ENCODE measurements around the gene CHAD. TPM values are rescaled to one million over a fixed set of nuclear protein-coding genes. Genes with fewer than 3 reads are reported as not detected.

CHAD gene
- total and polyA plus RNA-seq, 2 of the 13 experiments (the other 11 are each of a cell fraction or from before 2014, with no cell fraction given), result 1.4 TPM; not detected in 1

GRCh38 chr17:50432125-50432762 lies 36.4 kb downstream of the CHAD start:
- DNase-seq (ENCODE audit: low spot score) (no peak), FAIRE-seq (no peak), ATAC-seq (no peak)
- Histone ChIP-seq H3K9ac (ENCODE audit: insufficient read depth, low read depth, low read length) (no peak overlapping the region), H3K4me3 (replicated peaks in 1 of 3; ENCODE audit: insufficient read depth in 1 of 3, low read depth in 2 of 3, low read length in 3 of 3) (no peak overlapping the region), H3K4me2 (ENCODE audit: low read depth, low read length) (no peak overlapping the region), H3K4me1 (ENCODE audit: insufficient read depth, low read length) (peaks cover 56% of the 10 kb centered on the region), H2AFZ (ENCODE audit: low read length) (no peak overlapping the region), H3K9me3 (ENCODE audit: low read length) (no peaks in the 10 kb centered on the region), H3K27me3 (ENCODE audit: control insufficient read depth in 1 of 2, insufficient read depth in 2 of 2, low read length in 2 of 2) (no peaks in the 10 kb centered on the region; a peak in 1 of 5 replicates), H3K27ac (ENCODE audit: extremely low read length, insufficient read depth, low read length) (peak overlapping the region; percentile 24), H4K20me1 (ENCODE audit: insufficient read depth, low read length) (no peaks in the 10 kb centered on the region), H3K36me3 (replicated peaks in 1 of 2; ENCODE audit: control insufficient read depth in 1 of 2, insufficient read depth in 2 of 2, low read length in 2 of 2) (peaks cover 0 to 4% of the 10 kb centered on the region in 2 experiments; a peak in 1 of 5 replicates), H3K79me2 (ENCODE audit: insufficient read depth, low read length) (peaks cover 28% of the 10 kb centered on the region)
- in situ Hi-C loops (cut with HindIII; ENCODE audit: extremely low pct_ligation_motif_present, low pct_unique_long_range_greater_than_20kb) (no loop called here), intact Hi-C loops (cut with micrococcal nuclease; ENCODE audit: unreplicated experiment) (no loop called here)
- TF ChIP-seq THRA (CRISPR knock-in tag; IDR thresholded peaks at IDR 0.05; ENCODE audit: borderline replicate concordance) (0 out of 2 replicates have a peak, but pooled peaks have one; percentile 32), YEATS2 (CRISPR knock-in tag; IDR thresholded peaks at IDR 0.05; ENCODE audit: borderline replicate concordance) (no peak), NR2F6 (IDR thresholded peaks at IDR 0.05) (no peak), NR2F6 (CRISPR knock-in tag; IDR thresholded peaks at IDR 0.05) (0 out of 2 replicates have a peak, but pooled peaks have one; percentile 8), RNF2 (conservative IDR thresholded peaks at IDR 0.05; ENCODE audit: low read depth) (no peak), RBM22 (optimal IDR thresholded peaks at IDR 0.05; ENCODE audit: low read length) (peak; percentile 47), ZNF644 (CRISPR knock-in tag; IDR thresholded peaks at IDR 0.05; ENCODE audit: low read depth) (no peak), ZNF24 (IDR thresholded peaks at IDR 0.05) (no peak), HMGXB3 (CRISPR knock-in tag; IDR thresholded peaks at IDR 0.05; ENCODE audit: borderline replicate concordance) (no peak), ZFAT (CRISPR knock-in tag; conservative IDR thresholded peaks at IDR 0.05) (no peak), ARID2 (CRISPR knock-in tag; IDR thresholded peaks at IDR 0.05; ENCODE audit: borderline replicate concordance) (0 out of 2 replicates have a peak, but pooled peaks have one; percentile 28), TEAD3 (CRISPR knock-in tag; optimal IDR thresholded peaks at IDR 0.05; ENCODE audit: borderline replicate concordance) (peak; percentile 56), CAMTA2 (CRISPR knock-in tag; IDR thresholded peaks at IDR 0.05; ENCODE audit: borderline replicate concordance) (no peak)
- 94% methylated on average over 4 of the region's 4 CpGs for WGBS (ENCODE audit: low lambda C conversion rate)
- ChIA-PET CTCF (ENCODE audit: low intra/inter-chr PET ratio, low total read pairs) (no interaction called here), POLR2A (interaction anchor here (1.0 to 1.8 kb wide), 3 partner anchors 8 to 35 kb away, joined by 3 to 8 read pairs (median 4); partner anchors contain the start of gene LRRC59)
- BruUV-seq (replicated peaks), result no TSS peak
